DND-41 (cell line): Measurements from ENCODE around the gene HMCN2.

Experiments
- ATAC-seq: fragments of 200-7000 bp; cut with Tn5 transposase; 3 replicates; pipeline ENCODE4 v1.9.1; 2021; ENCODE audit warnings: low read depth; ENCODE audit not compliant: insufficient read depth
- DNase-seq: peaks from one replicate; pipeline ENCODE4 v3.0.0-alpha.2; 2020
- H2AFZ ChIP-seq: 2 replicates; pipeline ENCODE4 v1.6.0; 2012; ENCODE audit warnings: low read depth, low read length
- H3K27ac ChIP-seq: 2 replicates; pipeline ENCODE4 v1.5.1; 2012; ENCODE audit warnings: low read length, inconsistent platforms
- H3K27me3 ChIP-seq: fragments of 200-600 bp; sonication (generic); 2 replicates; pipeline ENCODE4 v1.6.0; 2012; ENCODE audit warnings: low read length, mild to moderate bottlenecking, inconsistent platforms; ENCODE audit not compliant: insufficient read depth, poor library complexity
- H3K36me3 ChIP-seq: 2 replicates; pipeline ENCODE4 v1.5.1; 2012; ENCODE audit warnings: low read length, inconsistent platforms; ENCODE audit not compliant: insufficient read depth
- H3K4me1 ChIP-seq: 2 replicates; pipeline ENCODE4 v1.5.1; 2012; ENCODE audit warnings: mild to moderate bottlenecking, low read length; ENCODE audit not compliant: insufficient read depth
- H3K4me2 ChIP-seq: 2 replicates; pipeline ENCODE4 v1.6.0; 2012; ENCODE audit warnings: mild to moderate bottlenecking, moderate library complexity, low read length, inconsistent platforms; ENCODE audit not compliant: insufficient read depth
- H3K4me3 ChIP-seq, 2 experiments: fragments of 200-600 bp in 1 of 2; shearing (Covaris generic) in 1 of 2; 2 replicates each; pipeline ENCODE4 v1.5.1; 2012 to 2016; ENCODE audit warnings: inconsistent platforms in 2 of 2, low read length in 2 of 2, mild to moderate bottlenecking in 2 of 2, low read depth in 1 of 2, moderate library complexity in 1 of 2
- H3K79me2 ChIP-seq: 2 replicates; pipeline ENCODE4 v1.6.0; 2012; ENCODE audit warnings: low read length, inconsistent platforms; ENCODE audit not compliant: insufficient read depth
- H3K9ac ChIP-seq: 2 replicates; pipeline ENCODE4 v1.6.0; 2012; ENCODE audit warnings: low read depth, mild to moderate bottlenecking, inconsistent platforms, low read length, moderate library complexity
- H3K9me3 ChIP-seq: 2 replicates; pipeline ENCODE4 v1.5.1; 2012; ENCODE audit warnings: low read length, moderate library complexity, mild to moderate bottlenecking, inconsistent platforms; ENCODE audit not compliant: insufficient read depth, severe bottlenecking
- H4K20me1 ChIP-seq: 2 replicates; pipeline ENCODE4 v1.6.0; 2012; ENCODE audit warnings: low read length; ENCODE audit not compliant: insufficient read depth
- CTCF ChIP-seq: IDR thresholded peaks from 2 replicates; pipeline ENCODE4 v1.5.1; 2012; ENCODE audit warnings: borderline replicate concordance, low read length, moderate library complexity, mild to moderate bottlenecking; ENCODE audit not compliant: poor library complexity, severe bottlenecking; ENCODE audit errors: extremely low read depth
- EZH2 ChIP-seq: IDR thresholded peaks from 3 replicates; pipeline ENCODE4 v1.6.1; 2012; ENCODE audit warnings: borderline replicate concordance, low read depth, mild to moderate bottlenecking, moderate library complexity, low read length, inconsistent platforms; ENCODE audit not compliant: severe bottlenecking

The HMCN2 gene

GRCh38 chr9:130451004-130451390, 185.4 kb downstream of the HMCN2 start:
- Histone ChIP-seq H3K27me3 (no peaks in the 10 kb centered on the region), H3K4me1 (peaks cover 16% of the 10 kb centered on the region), H3K9ac (no peak overlapping the region), H3K27ac (no peak overlapping the region), H3K4me2 (no peak overlapping the region), H2AFZ (no peak overlapping the region), H4K20me1 (no peaks in the 10 kb centered on the region), H3K4me3 (no peak overlapping the region), H3K79me2 (no peaks in the 10 kb centered on the region), H3K36me3 (no peaks in the 10 kb centered on the region), H3K9me3 (no peaks in the 10 kb centered on the region)
- TF ChIP-seq CTCF (no peak), EZH2 (no peak)
- no peak for ATAC-seq
- DNase-seq, result no peak

- peak; percentile 59 for ATAC-seq
- no peaks in the 10 kb centered on the region for H4K20me1 ChIP-seq
- no peaks in the 10 kb centered on the region for H3K36me3 ChIP-seq
- peaks cover 16% of the 10 kb centered on the region for H3K4me1 ChIP-seq
- no peak overlapping the region for H3K4me2 ChIP-seq
- H3K9me3 ChIP-seq, result no peaks in the 10 kb centered on the region
- peak; percentile 49 for DNase-seq
- no peaks in the 10 kb centered on the region for H3K27me3 ChIP-seq
- no peak overlapping the region for H3K27ac ChIP-seq
- no peak overlapping the region for H3K9ac ChIP-seq
- no peak overlapping the region for H3K4me3 ChIP-seq
- H2AFZ ChIP-seq, result no peak overlapping the region
- TF ChIP-seq EZH2 (no peak), CTCF (peak; percentile 65)
- no peaks in the 10 kb centered on the region for H3K79me2 ChIP-seq
Observed at GRCh38 chr9:130451509-130452388, 186.2 kb downstream of the HMCN2 start.

GRCh38 chr9:130452835-130453234, 187.3 kb downstream of the HMCN2 start:
- H3K4me2 ChIP-seq, result no peak overlapping the region
- H3K79me2 ChIP-seq, result no peaks in the 10 kb centered on the region
- no peaks in the 10 kb centered on the region for H3K36me3 ChIP-seq
- H3K27me3 ChIP-seq, result no peaks in the 10 kb centered on the region
- H3K4me1 ChIP-seq, result peaks cover 11% of the 10 kb centered on the region
- no peak for TF ChIP-seq EZH2
- TF ChIP-seq CTCF, result no peak
- ATAC-seq (no peak), DNase-seq (no peak)
- H3K9ac ChIP-seq, result no peak overlapping the region
- H3K27ac ChIP-seq, result no peak overlapping the region
- H2AFZ ChIP-seq, result no peak overlapping the region
- H3K4me3 ChIP-seq, result no peak overlapping the region
- no peaks in the 10 kb centered on the region for H3K9me3 ChIP-seq
- no peaks in the 10 kb centered on the region for H4K20me1 ChIP-seq
